Measurements from ENCODE around the gene DLAT.
"Not testable (repeated sequence)": the region's sequence is repeated elsewhere in the genome, so short reads cannot be mapped to it uniquely, and the experiment has no call there.

Gene DLAT

DNA sequence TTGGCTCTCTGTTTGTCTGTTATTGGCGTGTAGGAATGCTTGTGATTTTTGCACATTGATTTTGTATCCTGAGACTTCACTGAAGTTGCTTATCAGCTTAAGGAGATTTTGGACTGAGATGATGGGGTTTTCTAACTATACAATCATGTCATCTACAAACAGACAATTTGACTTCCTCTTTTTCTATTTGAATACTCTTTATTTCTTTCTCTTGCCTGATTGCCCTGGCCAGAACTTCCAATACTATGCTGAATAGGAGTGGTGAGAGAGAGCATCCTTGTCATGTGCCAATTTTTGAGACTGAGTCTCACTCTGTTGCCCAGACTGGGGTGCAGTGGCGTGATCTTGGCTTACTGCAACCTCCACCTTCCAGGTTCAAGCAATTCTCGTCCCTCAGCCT, 23.0 kb downstream of the DLAT start:
- not testable (repeated sequence) for H3K4me3 ChIP-seq (replicated peaks; ENCODE audit: insufficient read depth, low read length); H3K27ac ChIP-seq (replicated peaks); DNase-seq (ENCODE audit: low read depth in 1 of 2, low spot score in 1 of 2); H3K27me3 ChIP-seq (ENCODE audit: insufficient read depth, poor library complexity, severe bottlenecking)
- peak; percentile 67 for TF ChIP-seq SPI1 (IDR thresholded peaks at IDR 0.05; ENCODE audit: borderline replicate concordance, low read depth)

DNA sequence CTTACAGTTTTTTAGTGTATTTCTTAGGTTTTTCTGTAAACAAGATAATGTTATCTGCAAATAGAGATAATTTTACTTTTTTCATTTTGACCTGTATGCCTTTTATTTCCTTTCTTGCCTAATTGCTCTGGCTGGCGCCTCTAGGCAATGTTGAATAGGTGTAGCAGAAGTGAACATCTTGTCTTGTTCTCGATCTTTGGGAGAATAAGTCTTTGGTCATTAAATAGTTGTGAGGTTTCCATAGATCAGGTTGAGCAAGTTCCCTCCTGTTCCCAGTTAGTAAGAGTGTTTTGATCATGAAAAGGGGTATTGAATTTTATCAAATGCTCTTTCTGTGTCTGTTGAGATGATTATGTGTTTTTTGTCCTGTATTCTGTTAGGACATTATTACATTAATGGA, 24.6 kb downstream of the DLAT start:
- DNase-seq (ENCODE audit: low read depth in 1 of 2, low spot score in 1 of 2) = no peak
- TF ChIP-seq GABPA (IDR thresholded peaks at IDR 0.05; ENCODE audit: low read depth) = no peak
- no peak for TF ChIP-seq POLR2AphosphoS5 (IDR thresholded peaks at IDR 0.05; ENCODE audit: low read depth)
- TF ChIP-seq SPI1 (IDR thresholded peaks at IDR 0.05; ENCODE audit: borderline replicate concordance, low read depth) = no peak
- TF ChIP-seq, protein P1, sequence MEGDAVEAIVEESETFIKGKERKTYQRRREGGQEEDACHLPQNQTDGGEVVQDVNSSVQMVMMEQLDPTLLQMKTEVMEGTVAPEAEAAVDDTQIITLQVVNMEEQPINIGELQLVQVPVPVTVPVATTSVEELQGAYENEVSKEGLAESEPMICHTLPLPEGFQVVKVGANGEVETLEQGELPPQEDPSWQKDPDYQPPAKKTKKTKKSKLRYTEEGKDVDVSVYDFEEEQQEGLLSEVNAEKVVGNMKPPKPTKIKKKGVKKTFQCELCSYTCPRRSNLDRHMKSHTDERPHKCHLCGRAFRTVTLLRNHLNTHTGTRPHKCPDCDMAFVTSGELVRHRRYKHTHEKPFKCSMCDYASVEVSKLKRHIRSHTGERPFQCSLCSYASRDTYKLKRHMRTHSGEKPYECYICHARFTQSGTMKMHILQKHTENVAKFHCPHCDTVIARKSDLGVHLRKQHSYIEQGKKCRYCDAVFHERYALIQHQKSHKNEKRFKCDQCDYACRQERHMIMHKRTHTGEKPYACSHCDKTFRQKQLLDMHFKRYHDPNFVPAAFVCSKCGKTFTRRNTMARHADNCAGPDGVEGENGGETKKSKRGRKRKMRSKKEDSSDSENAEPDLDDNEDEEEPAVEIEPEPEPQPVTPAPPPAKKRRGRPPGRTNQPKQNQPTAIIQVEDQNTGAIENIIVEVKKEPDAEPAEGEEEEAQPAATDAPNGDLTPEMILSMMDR (IDR thresholded peaks at IDR 0.05; ENCODE audit: insufficient read depth, low read length) = no peak
- TF ChIP-seq, protein P2, sequence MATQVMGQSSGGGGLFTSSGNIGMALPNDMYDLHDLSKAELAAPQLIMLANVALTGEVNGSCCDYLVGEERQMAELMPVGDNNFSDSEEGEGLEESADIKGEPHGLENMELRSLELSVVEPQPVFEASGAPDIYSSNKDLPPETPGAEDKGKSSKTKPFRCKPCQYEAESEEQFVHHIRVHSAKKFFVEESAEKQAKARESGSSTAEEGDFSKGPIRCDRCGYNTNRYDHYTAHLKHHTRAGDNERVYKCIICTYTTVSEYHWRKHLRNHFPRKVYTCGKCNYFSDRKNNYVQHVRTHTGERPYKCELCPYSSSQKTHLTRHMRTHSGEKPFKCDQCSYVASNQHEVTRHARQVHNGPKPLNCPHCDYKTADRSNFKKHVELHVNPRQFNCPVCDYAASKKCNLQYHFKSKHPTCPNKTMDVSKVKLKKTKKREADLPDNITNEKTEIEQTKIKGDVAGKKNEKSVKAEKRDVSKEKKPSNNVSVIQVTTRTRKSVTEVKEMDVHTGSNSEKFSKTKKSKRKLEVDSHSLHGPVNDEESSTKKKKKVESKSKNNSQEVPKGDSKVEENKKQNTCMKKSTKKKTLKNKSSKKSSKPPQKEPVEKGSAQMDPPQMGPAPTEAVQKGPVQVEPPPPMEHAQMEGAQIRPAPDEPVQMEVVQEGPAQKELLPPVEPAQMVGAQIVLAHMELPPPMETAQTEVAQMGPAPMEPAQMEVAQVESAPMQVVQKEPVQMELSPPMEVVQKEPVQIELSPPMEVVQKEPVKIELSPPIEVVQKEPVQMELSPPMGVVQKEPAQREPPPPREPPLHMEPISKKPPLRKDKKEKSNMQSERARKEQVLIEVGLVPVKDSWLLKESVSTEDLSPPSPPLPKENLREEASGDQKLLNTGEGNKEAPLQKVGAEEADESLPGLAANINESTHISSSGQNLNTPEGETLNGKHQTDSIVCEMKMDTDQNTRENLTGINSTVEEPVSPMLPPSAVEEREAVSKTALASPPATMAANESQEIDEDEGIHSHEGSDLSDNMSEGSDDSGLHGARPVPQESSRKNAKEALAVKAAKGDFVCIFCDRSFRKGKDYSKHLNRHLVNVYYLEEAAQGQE (IDR thresholded peaks at IDR 0.05; ENCODE audit: insufficient replicate concordance, low read depth) = no peak
- no peak overlapping the region for H3K4me3 ChIP-seq (replicated peaks; ENCODE audit: insufficient read depth, low read length)
- no peaks in the 10 kb centered on the region for H3K27me3 ChIP-seq (ENCODE audit: insufficient read depth, poor library complexity, severe bottlenecking)
- no peak overlapping the region for H3K27ac ChIP-seq (replicated peaks)

DNA sequence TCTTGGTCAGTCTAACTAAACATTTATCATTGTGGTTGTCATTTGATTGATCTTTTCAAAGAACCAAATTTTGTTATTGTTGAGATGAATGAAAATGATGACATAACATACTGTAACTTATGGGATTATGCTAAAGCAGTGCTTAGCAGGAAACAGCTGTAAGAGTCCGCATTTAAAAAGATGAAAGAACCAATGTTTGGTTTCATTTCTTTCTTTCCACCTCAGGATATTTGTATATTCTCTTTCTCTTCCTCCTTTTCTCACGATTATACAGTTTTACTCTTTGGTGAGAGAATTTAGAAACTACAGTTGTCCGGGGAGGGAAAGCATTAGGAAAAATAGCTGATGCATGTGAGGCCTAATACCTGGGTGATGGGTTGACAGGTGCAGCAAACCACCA, 25.5 kb downstream of the DLAT start:
- TF ChIP-seq, protein P2 (IDR thresholded peaks at IDR 0.05; ENCODE audit: insufficient replicate concordance, low read depth) = no peak
- no peak for TF ChIP-seq SPI1 (IDR thresholded peaks at IDR 0.05; ENCODE audit: borderline replicate concordance, low read depth)
- TF ChIP-seq GABPA (IDR thresholded peaks at IDR 0.05; ENCODE audit: low read depth) = no peak
- no peak for TF ChIP-seq POLR2AphosphoS5 (IDR thresholded peaks at IDR 0.05; ENCODE audit: low read depth)
- TF ChIP-seq, protein P1 (IDR thresholded peaks at IDR 0.05; ENCODE audit: insufficient read depth, low read length) = no peak
- H3K27ac ChIP-seq (replicated peaks) = no peak overlapping the region
- no peak overlapping the region for H3K4me3 ChIP-seq (replicated peaks; ENCODE audit: insufficient read depth, low read length)
- H3K27me3 ChIP-seq (ENCODE audit: insufficient read depth, poor library complexity, severe bottlenecking) = no peaks in the 10 kb centered on the region
- DNase-seq (ENCODE audit: low read depth in 1 of 2, low spot score in 1 of 2) = no peak

DNA sequence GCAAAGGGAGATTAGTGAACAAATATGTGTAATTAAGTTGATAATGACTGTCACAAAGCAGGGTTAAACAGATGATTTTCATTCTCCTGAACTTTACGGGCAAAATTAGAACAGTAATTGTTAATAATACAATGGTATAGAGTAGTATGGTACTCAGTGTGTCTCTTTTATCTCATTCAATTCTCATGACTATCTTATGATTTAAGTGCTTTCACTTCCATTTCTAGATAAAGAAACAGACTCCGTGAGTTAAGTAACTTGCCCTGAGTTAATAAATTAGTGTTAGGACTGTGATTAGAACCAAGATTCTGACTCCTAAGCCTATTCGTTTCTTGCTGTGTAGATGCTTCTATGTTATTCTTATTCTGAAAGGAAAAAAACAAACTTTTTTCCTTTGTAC, 26.6 kb downstream of the DLAT start:
- Histone ChIP-seq H3K27me3 (ENCODE audit: insufficient read depth, poor library complexity, severe bottlenecking) (no peaks in the 10 kb centered on the region), H3K27ac (replicated peaks) (no peak overlapping the region), H3K4me3 (replicated peaks; ENCODE audit: insufficient read depth, low read length) (no peak overlapping the region)
- DNase-seq (ENCODE audit: low read depth in 1 of 2, low spot score in 1 of 2) = no peak
- TF ChIP-seq SPI1 (IDR thresholded peaks at IDR 0.05; ENCODE audit: borderline replicate concordance, low read depth) = no peak
- TF ChIP-seq, protein P2 (IDR thresholded peaks at IDR 0.05; ENCODE audit: insufficient replicate concordance, low read depth) = no peak
- no peak for TF ChIP-seq GABPA (IDR thresholded peaks at IDR 0.05; ENCODE audit: low read depth)

Measured in HL-60 (cell line).